Duodenal mucosa (tissue), 2 donors: Measurements from ENCODE around the gene ACTN2.
A peak's percentile ranks its signal among the peaks of the same experiment; 100 is the strongest.

ENCODE experiments used
- H3K27ac ChIP-seq: one replicate; pipeline ENCODE4 v1.7.0; 2013; ENCODE audit warnings: low read depth, low read length
- H3K27me3 ChIP-seq, 2 donors: one replicate each; pipeline ENCODE4 v1.7.0; 2013; ENCODE audit warnings: low read length in 2 of 2, control low read depth in 1 of 2; ENCODE audit not compliant: insufficient read depth in 2 of 2, control insufficient read depth in 1 of 2
- H3K36me3 ChIP-seq, 2 donors: one replicate each; pipeline ENCODE4 v1.7.0; 2013; ENCODE audit warnings: low read length in 2 of 2, control low read depth in 1 of 2; ENCODE audit not compliant: insufficient read depth in 2 of 2, control insufficient read depth in 1 of 2
- H3K4me1 ChIP-seq, 2 donors: one replicate each; pipeline ENCODE4 v1.7.0; 2013; ENCODE audit warnings: low read length in 2 of 2, control low read depth in 1 of 2; ENCODE audit not compliant: insufficient read depth in 2 of 2, control insufficient read depth in 1 of 2
- H3K4me3 ChIP-seq, 2 donors: one replicate each; pipeline ENCODE4 v1.7.0; 2013; ENCODE audit warnings: low read length in 2 of 2, low read depth in 1 of 2
- H3K9ac ChIP-seq, 2 donors: one replicate each; pipeline ENCODE4 v1.7.0; 2013; ENCODE audit warnings: low read length in 2 of 2, low read depth in 1 of 2
- H3K9me3 ChIP-seq, 2 donors: one replicate each; pipeline ENCODE4 v1.7.0; 2013; ENCODE audit warnings: low read length in 2 of 2, control low read depth in 1 of 2; ENCODE audit not compliant: control insufficient read depth in 1 of 2

ACTN2 gene

GRCh38 chr1:236765831-236766230 is 79.5 kb downstream of the ACTN2 start:
- Histone ChIP-seq H3K9me3 (no peaks in the 10 kb centered on the region), H3K27me3 (peaks cover 0 to 4% of the 10 kb centered on the region in 2 donors), H3K4me3 (no peak overlapping the region), H3K36me3 (no peaks in the 10 kb centered on the region), H3K27ac (no peak overlapping the region), H3K4me1 (no peaks in the 10 kb centered on the region), H3K9ac (no peak overlapping the region)

- Histone ChIP-seq H3K36me3 (no peaks in the 10 kb centered on the region), H3K27me3 (peaks cover 0 to 4% of the 10 kb centered on the region in 2 donors)
These were observed 80.2 kb downstream of the ACTN2 start for GRCh38 chr1:236766506-236766905.

GRCh38 chr1:236767276-236767675 is 81.0 kb downstream of the ACTN2 start:
- peaks cover 0 to 4% of the 10 kb centered on the region in 2 donors for H3K27me3 ChIP-seq
- no peak overlapping the region for H3K9ac ChIP-seq
- no peaks in the 10 kb centered on the region for H3K9me3 ChIP-seq
- H3K27ac ChIP-seq: no peak overlapping the region
- H3K36me3 ChIP-seq: no peaks in the 10 kb centered on the region
- H3K4me1 ChIP-seq: no peaks in the 10 kb centered on the region
- H3K4me3 ChIP-seq: no peak overlapping the region

More at GRCh38 chr1:236766506-236766905, 80.2 kb downstream of the ACTN2 start:
- Histone ChIP-seq H3K9me3 (no peaks in the 10 kb centered on the region), H3K27ac (no peak overlapping the region), H3K4me3 (no peak overlapping the region), H3K9ac (no peak overlapping the region), H3K4me1 (no peaks in the 10 kb centered on the region)

- H3K36me3 ChIP-seq: no peaks in the 10 kb centered on the region
- H3K4me3 ChIP-seq: no peak overlapping the region
- no peaks in the 10 kb centered on the region for H3K4me1 ChIP-seq
- H3K27me3 ChIP-seq: peaks cover 0 to 4% of the 10 kb centered on the region in 2 donors
- no peak overlapping the region for H3K9ac ChIP-seq
- H3K9me3 ChIP-seq: no peaks in the 10 kb centered on the region
- H3K27ac ChIP-seq: no peak overlapping the region
These were observed 82.3 kb downstream of the ACTN2 start for GRCh38 chr1:236768601-236769000.

GRCh38 chr1:236773919-236774318 is 87.6 kb downstream of the ACTN2 start:
- Histone ChIP-seq H3K27me3 (no peaks in the 10 kb centered on the region), H3K27ac (no peak overlapping the region), H3K4me1 (no peaks in the 10 kb centered on the region), H3K9me3 (no peaks in the 10 kb centered on the region), H3K9ac (no peak overlapping the region), H3K4me3 (no peak overlapping the region), H3K36me3 (no peaks in the 10 kb centered on the region)

- Histone ChIP-seq H3K27ac (no peak overlapping the region), H3K9ac (no peak overlapping the region), H3K4me3 (no peak overlapping the region), H3K27me3 (no peaks in the 10 kb centered on the region), H3K36me3 (no peaks in the 10 kb centered on the region), H3K4me1 (no peaks in the 10 kb centered on the region), H3K9me3 (no peaks in the 10 kb centered on the region)
These were observed 88.6 kb downstream of the ACTN2 start for GRCh38 chr1:236774926-236775325.

GRCh38 chr1:236779312-236779711 is 93.0 kb downstream of the ACTN2 start:
- H3K27me3 ChIP-seq: no peaks in the 10 kb centered on the region
- no peak overlapping the region for H3K9ac ChIP-seq
- no peaks in the 10 kb centered on the region for H3K36me3 ChIP-seq
- no peak overlapping the region for H3K27ac ChIP-seq
- H3K4me1 ChIP-seq: no peaks in the 10 kb centered on the region
- H3K4me3 ChIP-seq: no peak overlapping the region
- no peaks in the 10 kb centered on the region for H3K9me3 ChIP-seq

GRCh38 chr1:236785477-236785876 is 99.2 kb downstream of the ACTN2 start:
- H3K27ac ChIP-seq: no peak overlapping the region
- H3K4me3 ChIP-seq: no peak overlapping the region
- no peaks in the 10 kb centered on the region for H3K27me3 ChIP-seq
- H3K36me3 ChIP-seq: no peaks in the 10 kb centered on the region
- no peaks in the 10 kb centered on the region for H3K4me1 ChIP-seq
- H3K9me3 ChIP-seq: no peaks in the 10 kb centered on the region
- no peak overlapping the region for H3K9ac ChIP-seq

GRCh38 chr1:236786453-236786852 is 100.2 kb downstream of the ACTN2 start:
- no peaks in the 10 kb centered on the region for H3K27me3 ChIP-seq

GRCh38 chr1:236794585-236795034 is 108.3 kb downstream of the ACTN2 start:
- Histone ChIP-seq H3K9me3 (no peaks in the 10 kb centered on the region), H3K9ac (peak overlapping the region; percentile 56 to 82), H3K27me3 (no peaks in the 10 kb centered on the region), H3K27ac (peak overlapping the region; percentile 24), H3K36me3 (no peaks in the 10 kb centered on the region), H3K4me1 (peaks cover 6 to 8% of the 10 kb centered on the region in 2 donors), H3K4me3 (peak overlapping the region; percentile 95 to 96)

More at GRCh38 chr1:236786453-236786852, 100.2 kb downstream of the ACTN2 start:
- no peaks in the 10 kb centered on the region for H3K4me1 ChIP-seq
- H3K4me3 ChIP-seq: no peak overlapping the region
- no peak overlapping the region for H3K27ac ChIP-seq
- H3K9ac ChIP-seq: no peak overlapping the region
- no peaks in the 10 kb centered on the region for H3K9me3 ChIP-seq
- H3K36me3 ChIP-seq: no peaks in the 10 kb centered on the region
